HUDEP-2 (cell line): ENCODE measurements around the gene SUMO2.
"Not testable (repeated sequence)": the region's sequence is repeated elsewhere in the genome, so short reads cannot be mapped to it uniquely, and the experiment has no call there.

Source experiments
- DNase-seq, 76 experiments: peaks; one replicate each; lab custom pipeline; 2025; ENCODE audit not compliant: unreplicated experiment in 76 of 76; lab: John Stamatoyannopoulos, UW

Gene SUMO2

DNA sequence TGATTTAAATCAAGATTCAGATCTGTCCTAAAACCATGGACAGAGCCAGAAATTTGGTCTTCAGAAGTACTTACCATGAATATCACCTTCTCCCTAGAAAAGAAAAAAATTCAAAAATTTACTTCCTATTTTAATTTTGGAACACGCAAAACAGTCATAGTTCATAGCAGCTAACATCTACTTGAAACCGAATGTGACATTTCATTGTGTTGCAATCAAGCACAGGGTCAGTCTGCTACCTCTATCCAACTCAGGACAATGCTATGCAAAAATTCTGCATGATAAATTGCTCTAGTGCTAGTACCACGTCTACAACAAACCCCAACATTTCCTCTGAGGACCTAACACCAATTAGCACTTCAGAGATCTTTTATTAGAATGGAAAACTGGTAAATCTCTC, 36.2 kb downstream of the SUMO2 start:
- no peak for DNase-seq

DNA sequence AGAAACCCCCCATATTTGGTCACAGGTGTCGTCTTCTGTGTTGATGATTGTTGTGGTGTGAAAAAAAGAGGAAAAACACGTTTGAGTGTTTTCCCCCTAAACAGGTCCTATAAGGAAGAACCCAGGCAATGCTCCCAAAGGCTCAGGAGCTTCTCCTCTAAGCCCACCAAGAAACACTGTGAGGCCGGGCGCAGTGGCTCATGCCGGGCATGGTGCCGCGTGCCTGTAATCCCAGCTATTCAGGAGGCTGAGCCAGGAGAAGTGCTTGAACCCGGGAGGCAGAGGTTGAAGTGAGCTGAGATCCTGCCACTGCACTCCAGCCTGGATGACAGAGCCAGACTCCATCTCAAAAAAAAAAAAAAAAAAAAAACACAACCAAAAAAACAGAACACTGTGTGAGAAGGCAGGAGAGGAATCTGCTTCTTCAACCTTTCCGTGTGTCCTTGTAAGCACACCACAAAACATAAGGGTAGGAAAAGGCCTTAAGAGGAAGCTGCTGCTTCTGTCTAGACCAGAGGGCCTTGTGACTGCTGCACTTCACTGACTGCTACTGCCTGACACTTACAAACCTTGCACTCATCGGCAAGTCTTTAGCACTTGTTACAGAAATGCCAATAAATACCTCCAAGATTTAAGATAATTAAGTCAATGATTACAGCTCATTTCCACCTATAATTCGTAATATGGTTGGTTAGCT, 37.8 kb downstream of the SUMO2 start:
- no peak for DNase-seq

DNA sequence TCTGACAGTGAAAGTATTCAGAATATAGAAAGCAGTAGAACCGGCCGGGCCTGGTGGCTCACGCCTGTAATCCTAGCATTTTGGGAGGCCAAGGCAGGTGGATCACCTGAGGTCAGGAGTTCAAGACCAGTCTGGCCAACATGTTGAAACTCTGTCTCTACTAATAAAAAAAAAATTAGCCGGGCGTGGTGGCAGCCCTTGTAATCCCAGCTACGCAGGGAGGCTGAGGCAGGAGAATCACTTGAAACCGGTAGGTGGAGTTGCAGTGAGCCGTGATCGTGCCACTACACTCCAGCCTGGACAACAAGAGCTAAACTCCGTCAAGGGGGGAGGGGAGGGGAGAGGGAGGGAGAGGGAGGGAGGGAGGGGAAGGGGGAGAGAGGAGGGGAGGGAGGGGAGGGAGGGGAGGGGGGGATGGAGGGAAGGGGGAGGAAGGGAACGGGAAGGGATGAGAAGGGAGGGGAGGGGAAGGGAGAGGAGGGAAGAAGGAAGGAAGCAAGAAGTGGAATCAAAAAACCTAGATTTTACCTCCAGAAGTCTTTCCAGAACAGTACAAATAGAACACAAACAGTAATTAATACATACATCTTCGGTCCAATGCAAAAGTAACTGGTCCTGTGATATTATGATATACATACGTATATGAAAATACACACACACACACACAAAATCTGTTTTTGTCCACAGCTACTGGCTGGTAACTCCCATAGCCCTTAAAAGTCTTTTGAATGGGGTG, 40.4 kb downstream of the SUMO2 start:
- no peak for DNase-seq

DNA sequence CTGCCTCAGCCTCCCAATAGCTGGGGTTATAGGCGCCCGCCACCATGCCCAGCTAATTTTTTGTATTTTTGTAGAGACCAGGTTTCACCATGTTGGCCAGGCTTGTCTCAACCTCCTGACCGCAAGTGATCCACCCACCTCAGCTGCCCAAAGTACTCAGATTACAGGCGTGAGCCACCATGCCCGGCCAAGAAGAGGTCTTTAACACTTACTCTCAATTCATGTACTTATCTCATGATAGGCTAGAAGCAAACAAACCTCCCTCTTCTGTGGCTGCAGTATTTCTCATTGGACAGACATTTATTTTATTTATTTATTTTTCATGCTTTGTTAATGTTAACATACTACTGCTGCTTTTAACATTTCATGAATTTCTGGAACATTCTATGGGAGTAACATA, 44.2 kb downstream of the SUMO2 start:
- no peak for DNase-seq

DNA sequence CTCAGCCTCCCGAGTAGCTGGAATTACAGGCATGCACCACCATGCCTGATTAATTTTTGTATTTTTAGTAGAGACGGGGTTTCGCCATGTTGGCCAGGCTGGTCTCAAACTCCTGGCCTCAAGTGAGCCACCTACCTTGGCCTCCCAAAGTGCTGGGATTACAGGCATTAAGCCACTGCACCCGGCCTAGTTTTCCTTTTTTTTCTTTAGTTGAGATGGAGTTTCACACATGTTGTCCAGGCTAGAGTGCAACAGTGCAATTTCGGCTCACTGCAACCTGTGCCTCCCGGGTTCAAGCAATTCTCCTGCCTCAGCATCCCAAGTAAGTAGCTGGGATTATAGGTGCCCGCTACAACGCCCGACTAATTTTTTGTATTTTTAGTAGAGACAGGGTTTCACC, 45.0 kb downstream of the SUMO2 start:
- not testable (repeated sequence) for DNase-seq

DNA sequence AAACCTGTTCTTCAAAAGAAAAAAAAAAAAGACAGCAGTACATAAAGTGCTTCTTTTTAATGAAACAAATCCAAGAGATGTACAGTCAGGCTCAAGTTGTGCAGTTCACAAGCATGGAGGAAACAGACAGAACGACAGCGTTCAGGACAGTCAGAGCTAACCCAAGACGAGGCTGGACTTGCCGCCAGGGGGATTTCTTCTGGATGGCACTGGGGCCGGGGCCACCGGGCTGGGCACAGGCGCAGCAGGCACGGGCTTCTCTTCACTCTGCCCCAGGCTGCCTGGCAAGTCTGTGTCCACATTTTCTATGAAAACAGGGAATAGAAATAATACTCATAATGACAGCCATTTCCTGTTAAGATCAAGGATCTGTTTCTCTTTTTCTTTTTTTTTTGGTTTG, 46.8 kb downstream of the SUMO2 start:
- DNase-seq: no peak

DNA sequence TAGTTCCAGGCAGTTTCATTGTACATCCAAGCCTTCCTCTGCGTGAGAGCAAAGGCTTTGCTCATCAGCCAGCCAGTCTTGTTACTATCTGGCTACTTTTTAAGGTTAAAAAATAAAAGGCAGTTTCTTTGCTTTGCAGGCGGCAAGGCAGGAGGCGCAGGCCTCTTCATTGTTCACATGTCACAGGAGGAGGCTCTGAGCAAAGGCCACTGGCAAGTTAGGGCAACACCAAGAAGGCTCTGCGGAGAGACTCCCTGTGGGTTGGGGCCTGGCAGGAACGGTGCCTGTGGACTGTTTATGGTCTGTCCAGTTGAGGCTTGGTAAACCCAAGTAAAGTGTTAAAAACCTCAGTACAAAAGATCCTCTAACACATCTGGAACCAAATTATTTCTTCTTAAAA, 47.3 kb downstream of the SUMO2 start:
- no peak for DNase-seq

DNA sequence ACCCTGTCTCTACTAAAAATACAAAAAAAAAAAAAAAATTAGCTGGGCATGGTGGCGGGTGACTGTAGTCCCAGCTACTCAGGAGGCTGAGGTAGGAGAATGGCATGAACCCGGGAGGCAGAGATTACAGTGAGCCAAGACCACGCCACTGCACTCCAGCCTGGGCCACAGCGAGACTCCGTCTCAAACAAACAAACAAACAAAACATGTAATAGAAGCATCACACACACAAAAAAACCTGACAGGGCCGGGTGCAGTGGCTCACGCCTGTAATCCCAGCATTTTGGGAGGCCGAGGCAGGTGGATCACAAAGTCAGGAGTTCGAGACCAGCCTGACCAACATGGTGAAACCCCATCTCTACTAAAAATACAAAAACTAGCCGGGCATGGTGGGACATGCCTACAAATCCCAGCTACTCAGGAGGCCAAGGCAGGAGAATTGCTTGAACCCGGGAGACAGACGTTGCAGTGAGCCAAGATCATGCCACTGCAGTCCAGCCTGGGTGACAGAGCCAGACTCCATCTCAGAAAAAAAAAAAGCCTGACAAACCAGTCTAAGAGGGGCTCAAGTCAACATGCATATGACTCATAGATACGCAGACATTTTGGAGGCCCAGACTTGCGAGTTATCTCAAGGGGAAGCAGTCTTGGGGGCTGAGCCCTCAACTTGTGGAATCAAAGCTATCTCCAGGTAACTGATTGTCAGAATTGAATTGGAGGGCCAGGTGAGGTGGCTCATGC, 49.0 kb downstream of the SUMO2 start:
- DNase-seq: not testable (repeated sequence)

DNA sequence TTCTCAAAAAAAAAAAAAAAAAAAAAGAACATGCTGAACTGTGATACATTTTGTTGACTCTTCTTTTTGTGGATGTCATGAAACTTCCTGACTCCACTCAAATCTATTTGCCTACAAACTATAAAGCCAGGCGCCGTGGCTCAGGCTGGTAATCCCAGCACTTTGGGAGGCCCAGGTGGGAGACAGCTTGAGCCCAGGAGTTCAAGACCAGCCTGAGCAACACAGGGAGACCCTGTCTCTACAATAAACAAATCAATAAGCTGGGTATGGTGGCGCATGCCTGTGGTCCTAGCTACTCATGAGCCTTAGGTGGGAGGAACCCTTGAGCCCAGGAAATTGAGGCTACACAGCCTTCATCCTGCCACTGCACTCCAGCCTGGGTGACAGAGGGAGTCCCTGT, 49.8 kb downstream of the SUMO2 start:
- DNase-seq: no peak

DNA sequence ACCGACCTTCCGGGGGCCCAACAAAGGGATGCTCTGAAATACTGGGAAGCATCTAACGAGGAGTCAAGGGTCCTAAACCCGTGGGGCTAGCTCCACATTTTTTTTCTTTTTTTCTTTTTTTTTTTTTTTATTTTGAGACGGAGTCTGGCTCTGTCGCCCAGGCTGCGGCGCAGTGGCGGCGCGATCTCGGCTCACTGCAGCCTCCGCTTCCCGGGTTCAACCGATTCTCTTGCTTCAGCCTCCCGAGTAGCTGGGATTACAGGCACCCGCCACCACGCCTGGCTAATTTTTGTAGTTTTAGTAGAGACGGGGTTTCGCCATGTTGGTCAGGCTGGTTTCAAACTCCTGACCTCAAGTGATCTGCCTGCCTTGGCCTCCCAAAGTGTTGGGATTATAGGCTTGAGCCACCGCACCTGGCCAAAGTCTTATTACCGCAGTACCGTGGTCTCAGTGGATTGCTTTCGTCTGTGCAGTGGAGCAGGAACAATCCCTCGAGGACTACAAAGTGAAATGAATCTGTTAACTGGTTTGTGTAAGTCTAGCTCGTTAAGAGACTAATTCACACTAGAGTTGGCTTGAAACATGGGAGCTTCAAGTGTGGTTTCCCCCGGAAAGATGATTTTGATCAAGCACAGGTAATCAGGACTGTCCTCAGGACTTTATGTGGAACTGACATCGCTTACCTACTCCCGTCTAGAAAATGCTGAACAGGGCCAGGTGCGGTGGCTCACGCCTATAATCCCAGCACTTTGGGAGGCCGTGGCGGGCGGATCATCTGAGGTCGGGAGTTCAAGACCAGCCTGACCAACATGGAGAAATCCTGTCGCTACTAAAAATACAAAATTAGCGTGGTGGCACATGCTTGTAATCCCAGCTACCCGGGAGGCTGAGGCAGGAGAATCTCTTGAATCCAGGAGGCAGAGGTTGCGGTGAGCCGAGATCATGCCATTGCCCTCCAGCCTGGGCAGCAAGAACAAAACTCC, 50.5 kb downstream of the SUMO2 start:
- not testable (repeated sequence) for DNase-seq

DNA sequence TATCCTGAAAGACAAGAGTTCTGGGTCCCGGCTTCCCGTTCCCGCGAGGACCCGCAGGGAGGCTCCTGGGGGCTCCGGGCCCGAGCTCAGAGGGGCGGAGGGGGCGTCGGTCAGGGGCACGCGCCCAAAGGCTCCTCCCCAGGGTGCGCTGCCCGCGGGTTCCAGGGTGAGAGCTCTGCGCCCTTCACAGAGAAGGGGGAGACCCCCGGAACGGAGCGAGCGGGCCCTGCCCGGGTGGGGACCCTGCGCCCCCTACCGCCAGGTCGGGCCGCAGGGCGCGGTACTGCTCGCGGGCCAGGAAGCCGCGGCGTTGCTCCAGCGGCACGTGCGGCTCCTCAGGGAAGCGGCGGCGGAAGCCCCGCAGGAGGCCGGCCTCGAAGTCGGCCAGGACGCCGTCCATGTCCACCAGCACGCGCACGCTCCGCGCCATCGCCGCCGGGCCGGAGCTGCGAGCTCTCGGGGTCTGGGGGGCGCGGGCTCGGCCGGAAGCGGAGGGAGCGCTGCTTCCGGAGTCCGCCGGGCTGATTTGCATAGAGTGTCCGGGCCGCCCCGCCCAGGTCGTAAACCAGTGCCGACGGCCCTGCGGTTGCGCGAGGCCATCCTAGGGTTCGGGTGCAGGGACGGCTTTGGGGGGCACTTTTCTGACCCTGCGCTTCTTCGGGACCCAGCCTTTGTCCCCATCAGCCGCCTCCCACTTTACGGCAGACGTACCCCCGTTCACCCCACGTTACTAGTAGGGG, 51.3 kb downstream of the SUMO2 start, which contains the start of gene NT5C:
Gene NT5C (minus strand): TSS at position 465 of the 740 bp plus-strand sequence. CDS start 35 bp downstream, at position 430.
- DNase-seq: peak in 68 of 76 experiments; percentile 21 to 82 (median 66)

DNA sequence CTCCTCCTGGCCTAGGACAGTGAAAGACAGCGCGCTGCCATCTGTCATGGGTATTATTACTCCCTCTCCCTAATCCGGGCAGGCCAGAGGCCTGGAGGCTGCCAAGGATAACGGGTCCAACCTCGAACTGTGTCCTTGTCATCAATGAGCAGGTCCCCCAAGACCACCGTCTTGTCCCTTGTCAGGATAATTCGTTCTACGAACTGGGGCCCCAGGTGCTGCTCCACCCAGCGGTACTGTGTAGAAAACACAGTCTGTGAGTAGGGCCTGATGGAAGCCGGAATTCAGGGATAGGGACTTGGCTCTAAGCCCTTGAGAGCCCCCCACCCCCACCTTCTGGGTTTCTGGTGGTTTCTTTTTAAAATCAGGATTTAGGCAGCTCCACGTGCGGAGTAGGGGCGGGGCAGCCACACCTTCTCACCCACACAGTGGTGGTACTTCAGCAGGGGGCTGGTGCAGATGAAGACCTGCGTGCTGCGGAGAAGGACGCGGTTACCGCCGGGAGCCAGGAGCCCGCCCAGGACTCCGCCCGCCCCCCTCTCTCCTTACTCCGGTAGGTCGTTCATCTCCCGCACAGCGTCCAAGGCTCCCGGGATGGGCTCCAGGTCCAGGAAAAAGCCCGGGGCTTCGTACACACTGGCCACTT, 52.0 kb downstream of the SUMO2 start:
- peak in 45 of 76 experiments; percentile 8 to 65 (median 38) for DNase-seq

DNA sequence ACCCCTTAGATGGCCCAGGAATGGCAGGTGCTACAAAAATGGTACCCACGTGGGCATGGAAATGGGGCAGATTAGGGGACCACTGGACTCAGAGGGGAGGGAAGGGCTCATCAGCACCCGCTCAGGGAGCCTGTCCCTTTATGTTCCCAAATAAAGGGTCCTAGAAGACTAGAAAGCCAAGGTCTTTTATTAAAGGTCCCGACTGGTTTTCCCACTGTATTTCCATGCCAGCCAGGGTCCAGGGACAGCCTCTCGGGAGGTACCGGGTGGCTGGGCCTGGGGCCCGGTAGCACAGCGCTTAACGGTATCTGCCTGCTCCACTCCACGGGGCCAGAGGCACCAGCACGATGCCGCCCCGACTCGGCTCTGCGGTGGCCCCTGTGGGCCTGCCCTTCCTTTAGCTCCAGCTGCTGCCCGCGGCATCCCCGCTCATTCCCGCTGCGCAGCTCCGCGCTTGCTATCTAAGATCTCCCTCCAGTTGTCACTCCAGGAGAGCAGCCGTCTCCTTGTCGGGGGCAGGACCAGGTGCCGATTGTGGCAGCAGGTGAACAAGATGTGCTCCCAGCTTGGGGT, 52.6 kb downstream of the SUMO2 start:
- no peak for DNase-seq

DNA sequence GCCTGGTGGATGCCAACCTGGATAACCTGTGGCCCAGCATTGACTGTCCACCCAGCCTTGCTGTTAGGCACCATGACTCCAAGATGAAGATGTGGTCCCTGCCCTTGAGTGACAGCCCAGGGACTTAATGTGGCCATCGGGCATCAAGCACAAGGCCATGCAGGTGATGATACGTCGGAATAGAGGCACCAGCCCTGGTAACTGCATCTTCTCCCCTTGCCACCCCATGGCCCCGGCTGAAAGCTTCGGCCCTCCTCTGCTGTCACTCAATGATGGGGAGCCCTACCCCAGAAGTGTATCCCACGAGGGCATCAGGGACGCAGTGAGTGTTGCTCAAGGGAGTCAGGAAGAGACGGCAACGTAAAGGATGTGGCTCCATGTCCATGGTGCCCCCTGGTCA, 53.2 kb downstream of the SUMO2 start:
- no peak for DNase-seq

DNA sequence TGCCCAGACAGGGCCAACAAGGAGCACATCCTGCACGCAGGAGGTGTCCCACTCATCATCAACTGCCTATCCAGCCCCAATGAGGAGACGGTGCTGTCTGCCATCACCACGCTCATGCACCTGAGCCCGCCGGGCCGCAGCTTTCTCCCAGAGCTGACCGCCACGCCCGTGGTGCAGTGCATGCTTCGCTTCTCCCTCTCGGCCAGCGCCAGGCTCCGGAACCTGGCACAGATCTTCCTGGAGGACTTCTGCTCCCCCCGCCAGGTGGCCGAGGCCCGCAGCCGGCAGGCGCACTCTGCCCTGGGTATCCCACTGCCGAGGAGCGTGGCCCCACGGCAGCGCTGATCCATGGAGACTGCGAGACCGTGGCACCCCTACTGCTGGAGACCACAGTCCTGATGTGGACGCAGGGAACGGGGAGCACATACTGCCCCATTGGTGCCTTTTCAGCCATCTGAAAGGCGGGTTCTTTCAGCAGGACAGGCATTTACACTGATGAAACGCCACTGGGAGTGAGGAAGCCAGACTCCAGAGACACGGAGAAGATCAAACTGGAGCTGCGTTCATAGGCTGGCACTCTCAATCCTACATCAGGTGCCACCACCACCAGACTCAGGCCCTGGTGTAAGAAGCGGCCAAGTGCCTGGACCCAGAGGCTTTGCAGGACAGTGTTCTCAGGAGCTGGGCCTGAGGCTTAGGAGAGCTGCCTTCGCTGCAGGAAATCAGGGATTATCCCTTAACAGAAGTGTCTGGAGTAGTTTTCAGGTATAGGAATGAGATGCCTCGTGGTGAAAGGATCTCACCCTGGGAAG, 53.9 kb downstream of the SUMO2 start:
- DNase-seq: no peak

DNA sequence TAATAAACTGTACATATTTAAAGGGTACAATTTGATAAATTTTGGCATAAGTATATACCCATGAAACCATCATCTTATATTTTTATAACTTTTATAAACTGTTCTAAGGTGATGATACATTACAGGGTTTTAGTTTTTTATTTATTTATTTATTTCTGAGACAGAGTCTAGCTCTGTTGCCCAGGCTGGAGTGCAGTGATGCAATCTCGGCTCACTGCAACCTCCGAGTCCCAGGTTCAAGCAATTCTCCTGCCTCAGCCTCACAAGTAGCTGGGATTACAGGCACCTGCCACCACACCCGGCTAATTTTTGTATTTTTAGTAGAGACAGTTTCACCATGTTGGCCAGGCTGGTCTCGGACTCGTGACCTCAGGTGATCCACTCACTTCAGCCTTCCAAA, 54.8 kb downstream of the SUMO2 start:
- DNase-seq: not testable (repeated sequence)

DNA sequence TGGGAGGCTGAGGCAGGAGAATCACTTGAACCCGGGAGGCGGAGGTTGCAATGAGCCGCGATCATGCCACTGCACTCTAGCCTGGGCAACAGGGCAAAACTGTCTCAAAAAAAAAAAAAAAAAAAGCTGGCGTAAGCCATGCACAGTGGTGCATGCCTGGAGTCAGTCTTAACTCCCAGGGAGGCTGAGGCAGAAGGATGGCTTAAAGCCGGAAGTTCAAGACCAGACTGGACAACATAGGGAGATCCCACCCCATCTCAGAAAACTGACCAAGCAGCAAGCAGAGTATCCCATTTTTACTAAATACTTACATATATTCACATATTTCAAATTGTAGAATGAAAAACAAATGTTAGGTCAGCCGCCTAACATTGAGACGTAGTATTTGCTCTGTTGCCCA, 55.8 kb downstream of the SUMO2 start:
- no peak for DNase-seq

DNA sequence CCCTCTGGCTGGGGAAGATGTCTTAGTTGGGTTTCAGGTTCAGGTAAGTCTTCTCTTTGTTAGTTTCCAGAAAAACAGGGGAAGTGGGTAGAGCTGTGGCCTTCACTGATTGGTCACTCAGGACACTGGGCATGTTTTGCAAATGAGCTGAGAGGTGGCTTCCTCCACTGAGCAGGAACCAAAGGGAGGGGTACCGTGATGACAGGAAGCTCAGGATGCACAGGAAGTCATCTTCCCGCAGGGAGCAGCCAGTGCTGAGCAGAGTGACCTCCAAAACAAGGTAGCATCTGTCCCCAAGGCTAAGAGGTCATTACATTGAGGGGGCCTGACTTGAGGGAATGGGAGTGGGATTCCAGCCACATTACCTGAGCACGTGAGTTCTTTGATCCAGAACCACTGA, 56.8 kb downstream of the SUMO2 start:
- no peak for DNase-seq
